Tibial artery (tissue), 4 donors: ENCODE data around the gene RAB13.

Experiments
- DNase-seq, 2 donors: peaks; one replicate each; pipeline ENCODE4 v3.0.0-alpha.2; 2019
- H3K27ac ChIP-seq, 2 donors: fragments of 200-600 bp; sonication (generic) in 1 of 2; 1 replicate in 1 of 2; 2 replicates in 1 of 2; pipeline ENCODE4 v1.5.1; 2018 to 2019; ENCODE audit warnings: mild to moderate bottlenecking in 1 of 2
- H3K27me3 ChIP-seq, 2 donors: fragments of 200-600 bp; sonication (generic) in 1 of 2; one replicate each; pipeline versions ENCODE4 v1.5.1 to v1.6.0; 2016 to 2019
- H3K36me3 ChIP-seq, 3 donors: fragments of 200-600 bp; sonication (generic) in 2 of 3; one replicate each; pipeline ENCODE4 v1.5.1; 2016 to 2019; ENCODE audit warnings: mild to moderate bottlenecking in 2 of 3
- H3K4me1 ChIP-seq, 4 donors: fragments of 200-600 bp; sonication (generic) in 2 of 4; 1 replicate in 3 of 4; 2 replicates in 1 of 4; pipeline ENCODE4 v1.5.1; 2016 to 2019
- H3K4me3 ChIP-seq, 2 donors: fragments of 200-600 bp; sonication (generic) in 1 of 2; 1 replicate in 1 of 2; 2 replicates in 1 of 2; pipeline ENCODE4 v1.5.1; 2018 to 2019; ENCODE audit warnings: mild to moderate bottlenecking in 2 of 2
- H3K9me3 ChIP-seq, 3 donors: fragments of 200-600 bp; sonication (generic) in 1 of 3; one replicate each; pipeline ENCODE4 v1.5.1; 2016 to 2019
- CTCF ChIP-seq, 2 experiments: fragments of 200-600 bp in 1 of 2; fragments of 450-650 bp in 1 of 2; IDR thresholded peaks; one replicate each; pipeline ENCODE4 v1.5.1; 2017 to 2019; ENCODE audit warnings: antibody characterized with exemption in 2 of 2, mild to moderate bottlenecking in 1 of 2, moderate library complexity in 1 of 2
- intact Hi-C: fragments of 100-400 bp; cut with DNase I; formaldehyde crosslinking; loops from one replicate; pipeline ENCODE4 v1.15.0; 2023; ENCODE audit warnings: low total_unique reads

Gene RAB13

GRCh38 chr1:153962088-153963029, 23.8 kb downstream of the RAB13 start:
- peak in 1 of 2 donors; percentile 62 for DNase-seq
- intact Hi-C loops, result no loop called here

GRCh38 chr1:153961421-153961820, 24.7 kb downstream of the RAB13 start:
- no peak for TF ChIP-seq CTCF (IDR thresholded peaks at IDR 0.05)
- intact Hi-C loops, result no loop called here
- H3K9me3 ChIP-seq, result no peaks in the 10 kb centered on the region
- H3K27ac ChIP-seq, result peak overlapping the region; percentile 89 to 95
- peaks cover 0 to 64% (median 52%) of the 10 kb centered on the region in 4 donors for H3K4me1 ChIP-seq
- peaks cover 0 to 16% (median 12%) of the 10 kb centered on the region in 3 donors for H3K36me3 ChIP-seq
- peak overlapping the region in 1 of 2 donors; percentile 71 for H3K4me3 ChIP-seq
- no peaks in the 10 kb centered on the region for H3K27me3 ChIP-seq
- no peak for DNase-seq

More at GRCh38 chr1:153962088-153963029, 23.8 kb downstream of the RAB13 start:
- H3K27ac ChIP-seq, result peak overlapping the region; percentile 89 to 95
- peaks cover 0 to 58% (median 47%) of the 10 kb centered on the region in 4 donors for H3K4me1 ChIP-seq
- peaks cover 0 to 16% (median 12%) of the 10 kb centered on the region in 3 donors for H3K36me3 ChIP-seq
- H3K27me3 ChIP-seq, result no peaks in the 10 kb centered on the region
- TF ChIP-seq CTCF (IDR thresholded peaks at IDR 0.05), result no peak
- H3K9me3 ChIP-seq, result no peaks in the 10 kb centered on the region
- peak overlapping the region; percentile 71 to 72 for H3K4me3 ChIP-seq

GRCh38 chr1:153960206-153960605, 25.9 kb downstream of the RAB13 start:
- Histone ChIP-seq H3K9me3 (no peaks in the 10 kb centered on the region), H3K4me1 (peaks cover 0 to 64% (median 57%) of the 10 kb centered on the region in 4 donors), H3K4me3 (no peak overlapping the region), H3K36me3 (peaks cover 0 to 16% (median 12%) of the 10 kb centered on the region in 3 donors), H3K27ac (peak overlapping the region in 1 of 2 donors; percentile 86), H3K27me3 (no peaks in the 10 kb centered on the region)
- DNase-seq, result no peak
- no peak for TF ChIP-seq CTCF (IDR thresholded peaks at IDR 0.05)
- intact Hi-C loops, result no loop called here

GRCh38 chr1:153959454-153959853, 26.7 kb downstream of the RAB13 start:
- Histone ChIP-seq H3K36me3 (peaks cover 0 to 21% (median 17%) of the 10 kb centered on the region in 3 donors), H3K27me3 (no peaks in the 10 kb centered on the region), H3K4me3 (no peak overlapping the region), H3K4me1 (peaks cover 0 to 62% (median 55%) of the 10 kb centered on the region in 4 donors), H3K9me3 (no peaks in the 10 kb centered on the region), H3K27ac (peak overlapping the region; percentile 86 to 92)
- intact Hi-C loops, result no loop called here
- no peak for DNase-seq
- no peak for TF ChIP-seq CTCF (IDR thresholded peaks at IDR 0.05)

GRCh38 chr1:153958961-153959260, 27.2 kb downstream of the RAB13 start:
- intact Hi-C loops, result no loop called here
- DNase-seq, result no peak
- H3K9me3 ChIP-seq, result no peaks in the 10 kb centered on the region
- H3K4me3 ChIP-seq, result peak overlapping the region; percentile 78 to 83
- TF ChIP-seq CTCF (IDR thresholded peaks at IDR 0.05), result no peak
- no peaks in the 10 kb centered on the region for H3K27me3 ChIP-seq
- peak overlapping the region; percentile 86 to 92 for H3K27ac ChIP-seq
- H3K4me1 ChIP-seq, result peaks cover 0 to 57% (median 50%) of the 10 kb centered on the region in 4 donors
- H3K36me3 ChIP-seq, result peaks cover 5 to 26% (median 22%) of the 10 kb centered on the region in 3 donors
